ENCODE results near the gene ARHGDIG.

ARHGDIG gene

GRCh38 chr16:284204-285120, 4.1 kb downstream of the ARHGDIG start:
- Histone ChIP-seq H3K9ac (no peak overlapping the region), H3K27me3 (ENCODE audit: control insufficient read depth, insufficient read depth, low read length) (no peaks in the 10 kb centered on the region), H3K9me3 (ENCODE audit: control insufficient read depth, low read length) (no peaks in the 10 kb centered on the region), H3K4me3 (ENCODE audit: low read depth, low read length) (no peak overlapping the region), H2AFZ (no peak overlapping the region), H3K79me2 (no peaks in the 10 kb centered on the region), H3K4me2 (ENCODE audit: low read length) (no peak overlapping the region), H3K4me1 (no peaks in the 10 kb centered on the region), H3K36me3 (ENCODE audit: control insufficient read depth, insufficient read depth, low read length) (no peaks in the 10 kb centered on the region), H3K27ac (no peak overlapping the region)
- TF ChIP-seq CTCF (IDR thresholded peaks at IDR 0.05), result no peak

- Histone ChIP-seq H3K27me3 (ENCODE audit: control insufficient read depth, insufficient read depth, low read length) (no peaks in the 10 kb centered on the region), H3K4me3 (ENCODE audit: low read depth, low read length) (no peak overlapping the region), H3K4me2 (ENCODE audit: low read length) (no peak overlapping the region), H3K79me2 (no peaks in the 10 kb centered on the region), H3K9ac (no peak overlapping the region), H3K9me3 (ENCODE audit: control insufficient read depth, low read length) (no peaks in the 10 kb centered on the region), H3K36me3 (ENCODE audit: control insufficient read depth, insufficient read depth, low read length) (no peaks in the 10 kb centered on the region), H2AFZ (no peak overlapping the region), H3K27ac (no peak overlapping the region), H3K4me1 (no peaks in the 10 kb centered on the region)
- no peak for TF ChIP-seq CTCF (IDR thresholded peaks at IDR 0.05)
Measured at GRCh38 chr16:285146-286055, 5.0 kb downstream of the ARHGDIG start.

- Histone ChIP-seq H2AFZ (no peak overlapping the region), H3K4me2 (ENCODE audit: low read length) (no peak overlapping the region), H3K4me3 (ENCODE audit: low read depth, low read length) (no peak overlapping the region), H3K27me3 (ENCODE audit: control insufficient read depth, insufficient read depth, low read length) (no peaks in the 10 kb centered on the region), H3K4me1 (no peaks in the 10 kb centered on the region), H3K9me3 (ENCODE audit: control insufficient read depth, low read length) (no peaks in the 10 kb centered on the region), H3K27ac (no peak overlapping the region), H3K9ac (no peak overlapping the region), H3K36me3 (ENCODE audit: control insufficient read depth, insufficient read depth, low read length) (no peaks in the 10 kb centered on the region), H3K79me2 (no peaks in the 10 kb centered on the region)
- TF ChIP-seq CTCF (IDR thresholded peaks at IDR 0.05), result no peak
Measured at GRCh38 chr16:286491-287297, 6.3 kb downstream of the ARHGDIG start.

GRCh38 chr16:287298-287811, 7.0 kb downstream of the ARHGDIG start:
- Histone ChIP-seq H3K36me3 (ENCODE audit: control insufficient read depth, insufficient read depth, low read length) (no peaks in the 10 kb centered on the region), H3K9ac (no peak overlapping the region)
- no peak for TF ChIP-seq CTCF (IDR thresholded peaks at IDR 0.05)

More at GRCh38 chr16:287298-287811, 7.0 kb downstream of the ARHGDIG start:
- Histone ChIP-seq H3K27me3 (ENCODE audit: control insufficient read depth, insufficient read depth, low read length) (no peaks in the 10 kb centered on the region), H3K9me3 (ENCODE audit: control insufficient read depth, low read length) (no peaks in the 10 kb centered on the region), H3K27ac (no peak overlapping the region), H3K4me1 (no peaks in the 10 kb centered on the region), H2AFZ (no peak overlapping the region), H3K79me2 (no peaks in the 10 kb centered on the region), H3K4me2 (ENCODE audit: low read length) (no peak overlapping the region), H3K4me3 (ENCODE audit: low read depth, low read length) (no peak overlapping the region)
